MG63 (cell line): ENCODE measurements around the gene PRSS22. TPM values are rescaled to one million over a fixed set of nuclear protein-coding genes. Genes with fewer than 3 reads are reported as not detected.

Source experiments
- DNase-seq: peaks from one replicate; pipeline ENCODE4 v3.0.0-alpha.2; 2020
- H3K27me3 ChIP-seq: fragments of 250-450 bp; sonication (Bioruptor Pico); 2 replicates; pipeline ENCODE4 v1.5.1; 2020; ENCODE audit warnings: mild to moderate bottlenecking, moderate library complexity
- H3K36me3 ChIP-seq: fragments of 250-450 bp; sonication (Bioruptor Pico); 2 replicates; pipeline ENCODE4 v1.5.1; 2020; ENCODE audit warnings: mild to moderate bottlenecking, moderate library complexity
- H3K4me3 ChIP-seq: fragments of 250-450 bp; sonication (Bioruptor Pico); 2 replicates; pipeline ENCODE4 v1.5.1; 2020; ENCODE audit warnings: mild to moderate bottlenecking, moderate library complexity
- H3K9me3 ChIP-seq: fragments of 250-450 bp; sonication (Bioruptor Pico); 2 replicates; pipeline ENCODE4 v1.5.1; 2020; ENCODE audit warnings: mild to moderate bottlenecking, moderate library complexity
- total RNA-seq: library from RNA; depleted of rRNA; stranded (reverse); fragments of >200 nt; shearing (Covaris generic); gene quantifications from 2 replicates; pipeline ENCODE4 v1.2.3, GENCODE V29; 2014; ENCODE audit warnings: low replicate concordance

Gene PRSS22
- total RNA-seq, 1 experiment from 2014 or later: not detected

DNA sequence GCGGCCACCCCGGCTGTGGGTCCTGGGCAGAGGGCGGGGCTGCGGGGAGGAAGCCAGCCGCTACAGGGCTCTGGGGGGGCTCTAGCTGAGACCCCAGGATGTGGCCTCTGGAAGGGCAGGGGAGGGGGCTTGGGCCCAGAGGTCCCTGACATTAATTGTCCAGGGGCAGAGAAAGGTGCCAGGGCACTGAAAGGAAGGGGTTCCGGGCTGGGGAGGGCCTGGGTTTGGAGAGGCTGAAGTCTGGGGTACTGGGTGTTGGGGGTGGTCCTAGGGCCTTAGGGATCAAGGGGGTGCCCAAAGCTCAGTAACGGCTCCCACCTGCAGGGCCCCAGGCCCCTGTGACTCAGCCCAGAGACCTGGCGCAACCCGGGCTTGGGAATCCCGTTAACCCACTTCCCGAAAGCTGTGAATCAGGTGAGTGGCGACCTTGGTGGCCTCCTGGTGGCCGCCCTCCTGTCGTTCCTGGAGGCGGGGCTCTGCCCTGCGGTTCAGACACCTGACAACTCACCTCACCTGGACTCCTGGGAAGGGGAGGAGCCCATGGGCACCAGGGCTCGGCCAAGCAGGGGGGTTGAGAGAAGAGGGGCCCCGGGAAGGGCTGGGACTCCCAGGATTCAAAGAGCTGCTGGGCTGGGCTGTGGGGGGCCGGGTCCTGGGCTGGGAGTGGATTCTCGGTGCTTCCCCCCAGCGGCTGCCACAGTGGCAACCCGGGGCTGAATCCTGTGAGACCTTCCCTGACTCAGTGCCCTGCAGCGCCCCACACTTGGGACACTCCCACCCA lies 465 bp upstream of the PRSS22 start:
- Histone ChIP-seq H3K36me3 (no peaks in the 10 kb centered on the region), H3K4me3 (no peak overlapping the region), H3K27me3 (no peaks in the 10 kb centered on the region), H3K9me3 (peaks cover 12% of the 10 kb centered on the region)
- DNase-seq: no peak

DNA sequence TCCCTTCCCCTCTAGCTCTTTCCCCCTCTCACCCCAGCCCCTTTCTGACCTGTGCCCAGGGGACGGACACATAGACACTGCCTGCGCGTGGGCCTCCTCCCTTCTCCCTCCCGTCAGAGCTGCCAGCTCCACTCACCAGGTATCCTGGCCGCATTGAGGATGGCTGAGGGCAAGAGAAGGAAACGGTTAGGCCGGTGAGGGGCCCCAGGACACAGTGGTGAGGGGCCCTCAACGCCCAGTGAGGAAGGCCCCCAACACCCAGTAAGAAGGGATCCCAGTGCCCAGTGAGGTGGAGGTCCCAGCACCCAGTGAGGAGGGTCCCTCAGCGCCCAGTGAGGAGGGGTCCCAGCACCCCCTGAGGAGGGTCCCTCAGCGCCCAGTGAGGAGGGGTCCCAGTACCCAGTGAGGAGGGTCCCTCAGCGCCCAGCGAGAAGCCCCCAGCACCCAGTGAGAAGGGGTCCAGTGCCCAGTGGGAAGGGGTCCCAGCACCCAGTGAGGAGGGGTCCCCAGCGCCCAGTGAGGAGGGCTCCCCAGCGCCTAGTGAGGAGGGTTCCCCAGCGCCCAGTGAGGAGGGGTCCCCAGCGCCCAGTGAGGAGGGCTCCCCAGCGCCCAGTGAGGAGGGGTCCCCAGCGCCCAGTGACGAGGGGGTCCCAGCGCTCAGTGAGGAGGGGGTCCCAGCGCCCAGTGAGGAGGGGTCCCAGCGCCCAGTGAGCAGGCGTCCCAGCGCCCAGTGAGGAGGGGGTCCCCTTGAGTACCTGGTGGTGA lies 1.1 kb downstream of the PRSS22 start:
- Histone ChIP-seq H3K27me3 (no peaks in the 10 kb centered on the region), H3K9me3 (peaks cover 12% of the 10 kb centered on the region), H3K36me3 (no peaks in the 10 kb centered on the region), H3K4me3 (no peak overlapping the region)
- no peak for DNase-seq

DNA sequence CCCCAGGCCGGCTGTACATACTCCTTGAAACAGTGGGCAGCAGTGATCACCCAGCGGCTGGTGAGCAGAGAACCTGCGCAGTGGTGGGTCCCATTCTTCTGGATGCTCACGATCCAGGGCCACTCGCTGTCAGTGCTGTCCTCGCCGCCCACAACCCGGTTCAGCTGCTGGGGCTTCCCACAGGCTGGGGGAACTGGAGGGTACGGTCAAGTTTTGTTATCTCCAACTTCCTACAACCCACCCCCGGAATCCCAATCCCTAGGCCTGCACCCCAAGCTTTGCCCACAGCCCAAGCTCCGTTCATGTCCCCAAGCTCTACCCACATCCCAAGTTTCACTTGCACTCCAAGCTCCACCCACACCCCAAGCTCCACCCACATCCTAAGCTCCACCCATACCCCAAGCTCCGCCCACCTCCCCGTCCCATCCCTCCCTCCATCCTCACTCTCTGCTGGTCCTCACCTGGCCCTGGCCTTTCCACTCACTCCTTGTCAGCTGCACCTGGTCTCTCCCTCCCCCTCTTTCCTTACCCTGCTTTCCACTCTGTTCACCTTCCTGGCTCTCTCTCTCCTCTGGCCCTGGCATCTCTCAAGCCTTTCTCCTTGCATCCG lies 1.8 kb downstream of the PRSS22 start:
- DNase-seq: no peak
- peaks cover 12% of the 10 kb centered on the region for H3K9me3 ChIP-seq

DNA sequence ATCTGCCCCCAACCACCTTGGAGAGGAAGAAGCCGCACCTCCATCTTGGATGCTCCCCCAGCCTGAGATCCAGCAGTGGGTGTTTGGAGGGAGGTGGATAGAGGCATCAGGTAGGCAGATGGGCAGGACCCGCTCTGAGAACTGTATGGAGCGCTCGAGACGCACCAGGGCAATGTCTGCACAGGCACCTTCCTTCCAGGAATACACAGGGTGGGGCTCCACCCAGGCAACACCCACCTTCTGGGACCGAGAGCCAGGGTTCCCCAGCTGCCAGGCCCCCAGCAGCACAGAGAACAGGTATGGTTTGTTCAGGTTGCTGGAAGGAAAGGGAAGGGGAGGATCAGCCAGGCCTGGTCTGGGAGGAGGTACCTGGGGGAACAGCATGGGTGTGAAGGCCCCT lies 2.4 kb downstream of the PRSS22 start:
- DNase-seq: no peak
- Histone ChIP-seq H3K27me3 (no peaks in the 10 kb centered on the region), H3K36me3 (no peaks in the 10 kb centered on the region), H3K4me3 (no peak overlapping the region), H3K9me3 (peaks cover 12% of the 10 kb centered on the region)

More for the DNA sequence above, 1.8 kb downstream of the PRSS22 start:
- Histone ChIP-seq H3K27me3 (no peaks in the 10 kb centered on the region), H3K36me3 (no peaks in the 10 kb centered on the region), H3K4me3 (no peak overlapping the region)

DNA sequence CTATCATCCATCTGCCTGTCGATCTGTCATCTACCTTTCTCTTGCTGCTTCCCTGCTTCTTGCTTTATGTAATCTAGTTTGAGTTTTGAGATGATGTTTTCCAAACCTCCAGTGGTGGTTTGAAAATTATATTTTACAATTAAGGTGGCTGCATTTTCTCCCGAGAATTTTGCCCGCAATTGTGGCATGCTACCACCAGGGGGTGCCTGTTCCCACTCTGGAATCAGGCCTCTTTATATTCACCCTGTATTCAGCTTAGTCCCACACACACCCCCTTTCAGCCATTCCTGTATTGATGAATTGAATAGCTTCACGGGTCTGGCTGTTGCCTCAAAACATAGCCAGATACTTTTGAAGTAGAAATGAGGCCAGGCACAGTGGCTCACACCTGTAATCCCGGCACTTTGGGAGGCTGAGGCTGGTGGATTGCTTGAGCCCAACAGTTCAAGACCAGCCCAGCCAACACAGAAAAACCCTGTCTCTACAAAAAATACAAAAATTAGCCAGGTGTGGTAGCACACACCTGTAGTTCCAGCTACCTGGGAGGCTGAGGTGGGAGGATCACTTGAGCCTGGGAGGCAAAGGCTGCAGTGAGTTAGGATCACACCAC lies 3.2 kb downstream of the PRSS22 start:
- Histone ChIP-seq H3K27me3 (no peaks in the 10 kb centered on the region), H3K36me3 (no peaks in the 10 kb centered on the region), H3K9me3 (peaks cover 12% of the 10 kb centered on the region), H3K4me3 (no peak overlapping the region)
- no peak for DNase-seq

DNA sequence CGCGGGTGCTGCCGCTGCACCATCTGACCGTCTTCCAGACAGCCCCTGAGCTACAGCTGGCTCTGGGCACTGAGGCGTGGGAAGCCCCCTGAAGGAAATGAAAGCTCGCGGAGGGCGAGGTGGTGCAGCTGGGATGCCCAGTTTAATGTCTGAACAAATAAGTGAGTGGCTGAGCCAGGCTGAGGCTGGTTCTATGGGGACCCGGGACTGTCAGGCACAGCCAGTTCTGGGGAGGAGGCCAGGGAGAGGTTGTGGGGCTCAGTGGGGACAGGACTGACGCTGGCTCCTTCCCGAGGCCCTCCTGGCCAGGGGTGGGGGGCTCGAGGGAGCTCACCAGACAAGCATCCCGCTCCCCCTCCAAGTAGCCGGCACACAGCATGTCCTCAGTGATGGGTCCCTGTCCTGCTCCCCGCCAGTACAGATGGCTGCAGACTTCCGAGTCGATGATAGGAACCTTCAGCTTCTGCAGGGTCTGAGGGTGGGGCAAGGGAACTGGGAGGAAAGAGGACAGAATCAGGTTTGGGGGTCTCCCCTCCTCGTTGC lies 4.4 kb downstream of the PRSS22 start:
- Histone ChIP-seq H3K9me3 (peaks cover 12% of the 10 kb centered on the region), H3K27me3 (no peaks in the 10 kb centered on the region), H3K4me3 (no peak overlapping the region), H3K36me3 (no peaks in the 10 kb centered on the region)
- DNase-seq: no peak

DNA sequence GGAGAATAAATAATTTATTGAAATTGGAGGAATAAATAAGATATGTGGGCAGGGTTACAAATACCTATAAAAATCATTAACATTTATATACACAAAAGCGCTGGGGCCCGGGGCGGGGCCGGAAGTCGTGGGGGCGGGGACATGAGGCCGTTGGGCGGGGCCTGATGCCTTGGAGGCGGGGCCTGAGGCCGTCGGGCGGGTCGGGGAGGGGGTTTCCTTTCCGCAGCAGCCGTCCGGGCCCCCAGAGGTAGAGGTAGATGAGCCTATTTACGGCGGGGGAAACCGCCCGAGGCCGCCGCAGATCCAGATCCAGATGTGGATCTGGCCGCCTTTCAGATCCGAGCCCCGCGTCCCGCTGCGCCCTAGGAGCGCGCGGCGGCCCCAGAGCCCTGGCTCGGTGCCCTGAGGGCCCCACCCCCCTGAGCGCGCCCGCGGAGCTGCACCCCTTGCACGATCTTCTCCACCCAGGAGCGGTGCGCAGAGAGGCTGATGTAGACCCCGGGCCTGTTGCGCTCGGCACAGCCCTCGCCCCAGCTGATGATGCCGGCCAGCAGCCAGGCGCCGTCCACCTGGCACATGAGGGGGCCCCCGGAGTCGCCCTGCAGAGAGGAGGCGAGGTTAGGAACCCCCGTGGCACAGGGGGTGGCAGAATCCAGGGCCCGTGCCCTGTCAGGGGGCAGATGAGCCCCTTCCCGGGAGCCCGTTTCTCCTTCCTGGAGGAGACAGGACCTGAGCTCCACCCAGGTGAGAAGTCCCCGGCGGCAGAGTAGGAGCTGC lies 5.1 kb downstream of the PRSS22 start:
- no peak overlapping the region for H3K4me3 ChIP-seq
- DNase-seq: no peak
- H3K27me3 ChIP-seq: no peaks in the 10 kb centered on the region
- H3K36me3 ChIP-seq: no peaks in the 10 kb centered on the region
- H3K9me3 ChIP-seq: peaks cover 12% of the 10 kb centered on the region

DNA sequence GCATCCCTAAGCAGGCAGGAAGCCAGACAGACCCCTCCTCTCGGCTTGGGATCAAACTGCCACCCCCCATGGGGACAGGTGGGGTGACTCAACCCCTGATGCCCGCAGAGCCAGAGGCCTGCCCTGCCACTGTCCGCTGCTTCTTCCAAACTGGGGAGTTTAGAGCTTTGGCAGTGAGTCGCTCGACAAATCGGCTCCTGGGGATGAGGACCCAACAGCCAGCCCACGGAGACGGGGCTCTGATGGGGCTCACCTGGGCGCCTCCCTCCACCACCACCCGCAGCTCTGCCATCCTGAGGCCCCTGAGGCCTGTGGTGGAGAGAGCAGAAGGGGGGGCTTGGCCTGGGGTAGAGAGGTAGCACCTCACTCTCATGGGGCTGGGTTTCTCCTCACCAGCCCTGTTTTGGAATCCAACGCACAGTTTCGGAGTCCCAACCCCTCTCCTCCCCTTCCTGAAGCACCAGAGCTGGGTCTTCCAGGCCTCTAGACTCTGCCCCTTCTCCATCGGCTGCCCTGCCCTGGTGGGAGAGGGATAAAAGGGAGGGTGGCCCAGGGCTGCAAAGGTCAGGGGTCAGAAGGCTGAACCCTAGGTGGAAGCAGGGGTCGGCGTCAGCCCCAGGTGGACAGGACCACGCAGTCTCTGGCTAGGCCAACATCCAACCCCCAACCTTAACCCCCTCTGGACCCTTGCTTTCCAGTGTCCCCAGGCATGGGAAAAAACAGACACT lies 5.8 kb downstream of the PRSS22 start:
- H3K27me3 ChIP-seq: no peaks in the 10 kb centered on the region
- H3K4me3 ChIP-seq: no peak overlapping the region
- H3K9me3 ChIP-seq: peaks cover 12% of the 10 kb centered on the region
- H3K36me3 ChIP-seq: no peaks in the 10 kb centered on the region
- no peak for DNase-seq

DNA sequence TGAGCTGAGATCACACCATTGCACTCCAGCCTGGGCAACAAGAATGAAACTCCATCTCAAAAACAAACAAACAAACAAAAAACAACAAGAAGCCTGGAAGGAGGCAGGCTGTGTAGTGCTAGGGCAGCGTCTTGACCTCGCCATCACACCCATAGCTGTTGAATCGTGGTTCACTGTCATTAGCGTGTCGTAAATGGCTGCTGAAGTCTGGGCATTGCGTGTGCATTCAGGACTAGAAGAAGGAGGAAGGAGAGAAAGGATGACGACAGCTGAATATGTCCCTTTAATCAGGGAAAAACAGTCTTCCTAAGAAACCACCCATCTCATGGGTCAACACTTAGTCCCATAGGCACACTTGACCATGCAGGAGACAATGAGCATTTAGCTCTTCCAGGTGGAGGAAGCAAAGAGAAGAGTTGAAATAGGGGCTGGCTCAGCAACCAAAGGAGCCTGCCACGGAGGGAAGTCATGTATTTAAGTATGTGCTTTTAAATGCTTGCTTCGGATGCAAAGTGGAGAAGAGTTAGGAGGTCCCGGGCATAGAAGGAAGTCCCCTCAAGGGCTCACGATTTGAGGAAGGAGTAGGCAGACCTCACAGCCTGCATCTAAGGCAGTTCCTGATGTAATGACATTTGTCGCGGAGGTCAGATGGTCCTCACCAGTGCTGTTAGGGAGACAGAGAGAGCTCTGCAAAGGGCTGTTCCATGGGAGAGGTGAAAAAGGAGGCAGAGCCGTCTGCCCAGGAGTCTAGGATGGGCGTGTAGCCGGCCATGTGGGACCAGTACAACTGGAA lies 8.8 kb downstream of the PRSS22 start:
- Histone ChIP-seq H3K27me3 (no peaks in the 10 kb centered on the region), H3K9me3 (peaks cover 4% of the 10 kb centered on the region; the same call in 1 of the 2 replicates), H3K4me3 (no peak overlapping the region), H3K36me3 (no peaks in the 10 kb centered on the region)
- DNase-seq: no peak

DNA sequence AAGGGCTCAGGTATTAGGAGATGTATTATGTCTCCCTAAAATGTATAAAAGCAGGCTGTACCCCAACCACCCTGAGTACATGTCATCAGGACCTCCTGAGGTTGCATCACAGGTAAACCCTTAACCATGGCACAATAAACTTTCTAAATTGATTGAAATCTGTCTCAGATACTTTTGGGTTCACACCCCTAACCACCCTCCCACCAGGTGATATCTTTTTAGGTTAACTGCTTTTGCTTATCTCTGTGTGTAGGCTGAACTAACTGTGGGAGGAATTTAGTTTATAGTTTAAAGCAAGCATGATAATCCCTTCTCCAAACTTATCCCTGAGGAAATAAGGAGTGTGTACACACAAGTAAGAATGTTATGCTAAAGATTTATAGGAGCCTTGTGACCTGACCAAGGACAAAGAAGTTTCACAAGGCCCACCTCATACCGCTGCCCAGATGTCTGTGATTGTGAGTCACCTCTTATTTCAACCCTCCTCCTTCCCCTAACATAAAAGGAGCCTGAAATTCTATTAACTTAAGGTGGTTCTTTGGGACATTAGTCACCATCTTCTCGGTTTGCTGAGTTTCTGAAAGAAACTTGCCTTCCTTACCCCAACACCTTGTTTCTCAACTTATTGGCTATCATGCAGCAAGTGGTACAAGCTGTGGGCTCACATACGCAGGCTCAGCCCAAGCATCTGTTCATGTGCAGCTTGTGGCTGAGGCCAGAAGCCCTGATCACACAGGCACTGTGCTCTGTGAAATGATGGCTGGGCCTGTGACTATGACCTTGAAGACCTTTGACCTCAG lies 11.3 kb downstream of the PRSS22 start:
- Histone ChIP-seq H3K9me3 (no peaks in the 10 kb centered on the region), H3K27me3 (no peaks in the 10 kb centered on the region), H3K36me3 (no peaks in the 10 kb centered on the region), H3K4me3 (no peak overlapping the region)
- no peak for DNase-seq

DNA sequence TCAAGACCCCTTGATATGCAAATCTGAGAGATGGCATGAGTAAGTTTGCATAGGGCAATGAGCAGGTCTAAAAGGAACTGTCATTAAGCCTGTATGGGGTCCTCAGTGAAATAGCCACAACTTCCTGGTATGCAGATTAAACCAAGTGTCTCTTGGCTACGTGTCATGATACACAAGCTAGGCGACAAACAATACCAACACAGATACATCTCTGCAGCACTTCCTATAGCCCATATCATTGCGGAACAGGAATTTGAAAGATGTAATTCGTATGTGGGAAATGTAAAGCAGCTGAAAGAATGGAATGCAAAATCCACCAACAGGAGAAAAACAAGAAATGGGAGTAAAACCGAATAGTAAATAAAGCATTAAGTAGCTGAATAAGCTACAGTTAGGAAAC lies 12.9 kb downstream of the PRSS22 start:
- no peak for DNase-seq
- Histone ChIP-seq H3K4me3 (no peak overlapping the region), H3K36me3 (no peaks in the 10 kb centered on the region), H3K27me3 (no peaks in the 10 kb centered on the region), H3K9me3 (no peaks in the 10 kb centered on the region)

DNA sequence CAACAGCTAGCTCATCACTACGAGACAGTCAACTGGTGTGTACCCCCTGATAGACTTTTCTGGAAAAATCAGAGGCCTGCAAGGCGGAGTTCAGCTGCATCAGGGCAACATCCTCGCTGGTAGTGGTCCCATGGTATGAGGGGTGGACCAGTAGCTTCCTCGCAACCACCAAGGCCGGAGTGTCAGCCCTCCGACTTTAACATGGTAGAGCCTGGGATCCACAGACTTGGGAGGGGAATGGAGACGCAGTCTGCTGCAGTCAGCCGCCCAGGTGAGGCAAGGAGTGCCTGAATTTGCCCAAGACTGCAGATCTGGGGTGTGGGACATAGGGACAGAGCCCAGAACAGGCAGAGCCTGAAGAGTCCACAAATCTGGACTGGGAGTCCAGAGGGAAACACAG lies 14.4 kb downstream of the PRSS22 start:
- Histone ChIP-seq H3K4me3 (no peak overlapping the region), H3K9me3 (no peaks in the 10 kb centered on the region), H3K36me3 (no peaks in the 10 kb centered on the region), H3K27me3 (no peaks in the 10 kb centered on the region)
- DNase-seq: no peak

DNA sequence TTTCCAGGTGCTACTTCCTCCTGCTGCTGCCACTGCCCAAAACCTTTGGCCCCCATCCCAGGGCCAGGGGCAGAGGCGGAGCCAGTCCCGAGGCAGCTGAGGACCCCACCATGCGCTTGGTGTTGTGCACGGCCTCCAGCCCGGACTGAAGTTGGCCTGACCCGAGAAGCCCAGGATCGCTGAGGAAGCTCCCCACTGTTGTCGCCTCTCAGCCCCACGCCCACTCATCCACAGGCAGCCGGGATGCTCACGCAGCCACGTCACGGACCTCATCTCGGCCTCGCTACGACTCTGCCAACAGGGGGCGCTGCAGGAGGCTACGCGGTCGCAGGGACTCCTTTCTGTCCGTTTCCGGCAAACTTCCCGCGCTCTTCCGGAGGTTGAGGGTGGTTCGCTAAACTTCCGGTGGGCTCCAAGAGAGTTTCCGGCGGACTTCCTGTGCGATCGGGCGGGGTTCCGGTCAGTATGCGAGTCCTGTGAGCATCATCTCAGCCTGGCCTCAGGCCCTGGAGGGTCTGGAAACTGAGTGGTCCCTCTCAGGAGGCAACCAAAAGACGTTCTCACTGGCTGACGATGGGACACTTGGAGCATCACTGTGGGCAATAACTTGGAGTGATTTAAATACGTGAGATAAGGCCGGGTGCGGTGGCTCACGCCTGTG lies 15.5 kb downstream of the PRSS22 start:
- DNase-seq: no peak
- Histone ChIP-seq H3K4me3 (no peak overlapping the region), H3K36me3 (no peaks in the 10 kb centered on the region), H3K9me3 (no peaks in the 10 kb centered on the region), H3K27me3 (no peaks in the 10 kb centered on the region)
